HepG2 (cell line): ENCODE data around the gene KLC3. TPM values are rescaled to one million over a fixed set of nuclear protein-coding genes. Genes with fewer than 3 reads are reported as not detected.

Experiments used
- BCL3 ChIP-seq: sonication (generic); formaldehyde crosslinking; IDR thresholded peaks from 2 replicates; pipeline ENCODE4 v1.5.1; 2020; ENCODE audit warnings: mild to moderate bottlenecking, missing genetic modification reagents, moderate library complexity
- CEBPB ChIP-seq: IDR thresholded peaks from 2 replicates; pipeline ENCODE4 v1.6.1; 2011; ENCODE audit warnings: low read depth, low read length, improper control_type of control experiment, borderline replicate concordance
- ELK4 ChIP-seq: sonication (generic); formaldehyde crosslinking; IDR thresholded peaks from 2 replicates; pipeline ENCODE4 v1.9.0; 2021; ENCODE audit warnings: missing genetic modification reagents, borderline replicate concordance
- ETV5 ChIP-seq: IDR thresholded peaks from 2 replicates; pipeline ENCODE4 v1.6.1; 2018; ENCODE audit warnings: missing biosample characterization, missing genetic modification reagents, inconsistent platforms, borderline replicate concordance
- HNRNPLL ChIP-seq: fragments of 200-400 bp; formaldehyde crosslinking; IDR thresholded peaks from 2 replicates; pipeline ENCODE4 v1.6.1; 2017; ENCODE audit warnings: mild to moderate bottlenecking, low read depth, low read length; ENCODE audit not compliant: poor library complexity, severe bottlenecking
- IRF9 ChIP-seq: sonication (generic); formaldehyde crosslinking; IDR thresholded peaks from 2 replicates; pipeline ENCODE4 v1.8.0; 2022; ENCODE audit warnings: missing genetic modification reagents, mild to moderate bottlenecking, borderline replicate concordance
- MED13 ChIP-seq: sonication (generic); formaldehyde crosslinking; IDR thresholded peaks from 2 replicates; pipeline ENCODE4 v1.5.0; 2020; ENCODE audit warnings: missing genetic modification reagents
- MIXL1 ChIP-seq: IDR thresholded peaks from 2 replicates; pipeline ENCODE4 v1.6.1; 2016
- MNT ChIP-seq: fragments of 450-650 bp; IDR thresholded peaks from 2 replicates; pipeline ENCODE4 v1.6.1; 2016
- TAF15 ChIP-seq: fragments of 200-400 bp; formaldehyde crosslinking; IDR thresholded peaks from one replicate; pipeline ENCODE4 v1.6.1; 2018; ENCODE audit warnings: mild to moderate bottlenecking, low read depth, low read length; ENCODE audit not compliant: poor library complexity, severe bottlenecking
- ZFP82 ChIP-seq: sonication (generic); formaldehyde crosslinking; IDR thresholded peaks from 2 replicates; pipeline ENCODE4 v1.5.1; 2020; ENCODE audit warnings: mild to moderate bottlenecking, missing genetic modification reagents, borderline replicate concordance
- ZNF382 ChIP-seq: sonication (generic); formaldehyde crosslinking; IDR thresholded peaks from 2 replicates; pipeline ENCODE4 v1.5.0; 2020; ENCODE audit warnings: missing genetic modification reagents, mild to moderate bottlenecking, borderline replicate concordance
- ZNF496 ChIP-seq: sonication (generic); formaldehyde crosslinking; IDR thresholded peaks from 2 replicates; pipeline ENCODE4 v1.8.1; 2023; ENCODE audit warnings: mild to moderate bottlenecking, moderate library complexity, missing genetic modification reagents; ENCODE audit not compliant: insufficient replicate concordance
- ZNF549 ChIP-seq: sonication (generic); formaldehyde crosslinking; IDR thresholded peaks from 2 replicates; pipeline ENCODE4 v1.5.0; 2020; ENCODE audit warnings: missing genetic modification reagents
- ZNF552 ChIP-seq: sonication (generic); formaldehyde crosslinking; IDR thresholded peaks from 2 replicates; pipeline ENCODE4 v1.9.0; 2022; ENCODE audit warnings: missing genetic modification reagents, mild to moderate bottlenecking, borderline replicate concordance
- ZNF562 ChIP-seq: sonication (generic); formaldehyde crosslinking; IDR thresholded peaks from 2 replicates; pipeline ENCODE4 v1.8.0; 2022; ENCODE audit warnings: missing genetic modification reagents, borderline replicate concordance
- ZNF567 ChIP-seq: sonication (generic); formaldehyde crosslinking; IDR thresholded peaks from 2 replicates; pipeline ENCODE4 v1.8.1; 2023; ENCODE audit warnings: mild to moderate bottlenecking, missing genetic modification reagents, borderline replicate concordance
- ZNF687 ChIP-seq: sonication (generic); formaldehyde crosslinking; IDR thresholded peaks from 2 replicates; pipeline ENCODE4 v1.5.1; 2020; ENCODE audit warnings: mild to moderate bottlenecking, missing genetic modification reagents, moderate library complexity
- ZNF703 ChIP-seq: sonication (generic); formaldehyde crosslinking; IDR thresholded peaks from 2 replicates; pipeline ENCODE4 v1.5.1; 2020; ENCODE audit warnings: missing genetic modification reagents, mild to moderate bottlenecking, moderate library complexity, borderline replicate concordance
- ZNF766 ChIP-seq: sonication (generic); formaldehyde crosslinking; IDR thresholded peaks from 2 replicates; pipeline ENCODE4 v1.5.0; 2020; ENCODE audit warnings: missing genetic modification reagents, borderline replicate concordance
- polyA plus RNA-seq, 8 experiments: library from polyadenylated mRNA; depleted of rRNA in 3 of 8; stranded (reverse) in 7 of 8; unstranded in 1 of 8; fragments of >200 nt; fragmentation: Illumina TruSeq in 4 of 8; extraction: Trizol in 4 of 8; gene quantifications; 2 replicates each; pipeline versions ENCODE4 v1.2.1 to v1.2.3, GENCODE V29; 2011 to 2016; ENCODE audit warnings: low read depth in 4 of 8, missing spikeins in 1 of 8, mixed read lengths in 1 of 8; ENCODE audit not compliant: insufficient read depth in 1 of 8
- total RNA-seq, 5 experiments: library from RNA; depleted of rRNA; stranded (reverse); fragments of >200 nt; fragmentation: Illumina TruSeq; extraction: Trizol; gene quantifications; 2 replicates each; pipeline ENCODE4 v1.2.3, GENCODE V29; 2016; ENCODE audit warnings: low read depth in 1 of 5

KLC3 gene
- total and polyA plus RNA-seq, 2 of the 13 experiments (the other 11 are each of a cell fraction or from before 2014, with no cell fraction given), result 0.13 TPM; not detected in 1

- TF ChIP-seq ELK4 (CRISPR knock-in tag) (no peak), IRF9 (CRISPR knock-in tag) (no peak), MED13 (no peak), ZNF552 (CRISPR knock-in tag) (no peak), HNRNPLL (peak; percentile 46), ZNF496 (CRISPR knock-in tag) (no peak), BCL3 (no peak), ETV5 (CRISPR knock-in tag) (0 out of 2 replicates have a peak, but pooled peaks have one; percentile 16), TAF15 (no peak), ZNF766 (CRISPR knock-in tag) (no peak), MIXL1 (CRISPR knock-in tag) (no peak), ZNF562 (CRISPR knock-in tag) (no peak), ZNF549 (CRISPR knock-in tag) (no peak), ZNF567 (no peak), CEBPB (no peak), ZNF703 (CRISPR knock-in tag) (no peak), ZFP82 (CRISPR knock-in tag) (no peak), ZNF687 (CRISPR knock-in tag) (peak; percentile 59), MNT (no peak), ZNF382 (CRISPR knock-in tag) (no peak)
Observed at GRCh38 chr19:45346449-45346848, 5.9 kb downstream of the KLC3 start (continued).
